ENCODE data around the gene SMTN. TPM values are rescaled to one million over a fixed set of nuclear protein-coding genes. Genes with fewer than 3 reads are reported as not detected.
"Not testable (repeated sequence)": the region's sequence is repeated elsewhere in the genome, so short reads cannot be mapped to it uniquely, and the experiment has no call there.

Gene SMTN
- total RNA-seq, 2 donors from 2014 or later, result 62.6 to 141 TPM

DNA sequence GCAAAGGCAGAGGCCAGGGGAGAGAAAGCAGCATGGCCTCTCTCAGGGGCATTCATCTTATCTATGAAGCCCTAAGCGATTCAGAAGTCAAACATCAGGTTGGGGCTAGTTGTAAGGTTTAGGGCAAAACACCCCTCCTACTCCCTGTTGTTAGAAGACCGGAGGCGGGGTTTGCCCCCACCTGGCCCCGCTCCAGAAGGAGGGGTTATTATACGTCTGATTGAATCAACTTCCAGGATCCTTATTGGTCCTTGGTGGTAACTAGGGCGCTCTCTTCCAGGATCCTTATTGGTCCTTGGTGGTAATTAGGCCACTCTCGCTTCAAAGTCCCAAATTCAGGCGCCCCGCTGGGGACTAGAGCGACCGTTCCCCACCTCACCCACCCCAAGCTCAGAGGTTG lies 12.1 kb upstream of the SMTN start:
- DNase-seq, result no peak
- intact Hi-C loops (cut with DNase I, micrococcal nuclease), result no loop called here

DNA sequence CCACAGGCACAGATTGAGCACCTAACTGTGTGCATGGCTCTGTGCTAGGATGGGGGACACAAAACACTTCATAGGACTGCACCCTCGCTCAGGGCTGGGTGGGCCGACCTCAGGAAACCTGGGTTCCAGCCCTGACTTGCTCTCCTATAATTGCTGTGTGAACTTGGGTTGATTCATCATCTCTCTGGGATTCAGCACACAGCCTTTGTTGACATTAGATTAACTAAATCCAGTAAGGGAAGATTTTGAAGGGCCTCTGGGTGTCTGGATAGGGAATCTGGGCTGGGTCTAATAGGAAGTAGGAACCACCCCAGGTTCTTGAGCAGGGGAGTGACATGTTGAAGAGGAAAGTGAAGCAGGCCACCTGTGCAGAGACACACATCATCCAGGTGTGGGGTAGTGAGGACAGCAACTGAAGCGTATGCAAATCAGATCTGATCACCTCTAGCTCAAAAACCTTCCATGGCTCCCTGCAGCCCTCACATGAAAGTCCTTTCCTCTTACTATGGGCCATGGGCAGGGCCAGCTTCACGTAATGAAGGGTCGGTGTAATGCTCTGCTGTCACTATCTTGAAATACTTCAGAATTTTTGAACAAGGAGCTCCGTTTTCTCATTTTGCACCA lies 11.3 kb upstream of the SMTN start:
- intact Hi-C loops (cut with DNase I, micrococcal nuclease); ATAC-seq: not testable (repeated sequence)

More for the DNA sequence above, 12.1 kb upstream of the SMTN start:
- no peak for ATAC-seq

GRCh38 chr22:31073125-31073524 lies 8.0 kb upstream of the SMTN start:
- ATAC-seq; DNase-seq; intact Hi-C loops (cut with DNase I, micrococcal nuclease): not testable (repeated sequence)

More for the DNA sequence above, 11.3 kb upstream of the SMTN start:
- DNase-seq, result not testable (repeated sequence)

DNA sequence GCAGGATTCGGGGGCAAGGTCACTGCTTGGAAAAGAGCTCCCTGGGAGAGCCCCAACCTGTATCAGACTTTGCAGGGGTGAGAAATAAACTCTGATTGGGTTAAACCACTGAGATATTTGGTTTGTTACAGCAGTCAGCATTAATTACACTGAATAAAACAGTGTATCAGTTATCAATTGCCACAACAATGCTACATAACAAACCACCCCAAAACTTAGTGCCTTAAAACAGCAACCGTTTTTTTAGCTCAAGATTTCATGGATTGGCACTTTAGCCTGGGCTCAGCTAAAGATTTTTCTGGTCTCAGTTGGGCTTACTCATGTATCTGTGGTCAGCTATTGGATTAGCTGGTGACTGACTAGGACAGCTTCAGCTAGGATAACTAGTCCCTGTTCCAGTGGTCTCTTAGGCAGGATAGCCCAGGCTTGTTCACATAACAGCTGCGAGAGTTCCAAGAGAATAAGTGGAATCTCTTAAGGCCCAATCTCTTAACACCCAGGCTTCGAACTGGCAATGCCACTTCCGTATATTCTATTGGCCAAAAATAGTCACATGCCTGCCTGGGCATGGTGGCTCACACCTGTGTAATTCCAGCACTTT lies 7.5 kb upstream of the SMTN start:
- DNase-seq; intact Hi-C loops (cut with DNase I, micrococcal nuclease); ATAC-seq: not testable (repeated sequence)

DNA sequence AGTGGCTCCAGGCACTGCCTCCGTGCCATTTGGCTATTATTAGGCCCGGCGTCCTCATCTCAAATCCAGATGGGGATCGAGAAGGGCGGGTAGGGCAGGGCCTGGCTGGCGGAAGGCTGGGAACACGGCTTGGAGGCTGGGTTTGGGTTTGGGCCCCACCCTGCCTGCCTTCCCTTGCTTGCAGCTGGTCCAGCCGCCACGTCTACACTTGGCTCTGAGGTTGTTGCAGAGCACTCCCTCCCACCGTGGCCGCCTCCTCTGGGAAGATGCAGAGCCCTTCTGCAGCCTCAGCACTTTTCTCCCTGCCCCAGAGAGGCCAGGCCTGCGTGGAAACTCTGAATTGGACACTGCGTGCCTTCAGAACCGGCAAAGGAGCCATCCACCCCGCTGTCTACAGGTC lies 5.2 kb upstream of the SMTN start:
- DNase-seq (peak; percentile 68 to 76), ATAC-seq (no peak)
- intact Hi-C loops (cut with DNase I, micrococcal nuclease), result no loop called here

DNA sequence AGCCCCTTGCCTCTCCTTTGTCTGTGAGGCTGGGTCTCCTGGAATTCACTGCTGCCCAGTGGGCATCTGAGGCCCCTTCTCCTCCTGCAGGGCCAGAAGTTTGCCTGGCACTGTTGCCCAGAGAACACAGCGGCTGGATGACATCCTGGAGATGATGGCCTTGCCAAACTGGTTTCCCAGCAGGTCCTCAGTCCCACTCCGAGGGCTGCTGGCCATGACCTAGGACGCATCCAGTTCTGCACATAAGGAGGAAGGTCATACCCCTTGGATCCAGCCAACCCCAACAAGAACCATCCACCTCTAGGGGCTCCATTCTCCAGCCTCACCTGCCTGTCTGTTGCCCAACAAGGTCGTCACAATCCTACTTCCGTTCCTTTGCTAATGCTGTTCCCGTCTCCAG lies 3.4 kb upstream of the SMTN start:
- intact Hi-C loops (cut with DNase I, micrococcal nuclease), result no loop called here
- ATAC-seq, result no peak
- DNase-seq, result no peak

DNA sequence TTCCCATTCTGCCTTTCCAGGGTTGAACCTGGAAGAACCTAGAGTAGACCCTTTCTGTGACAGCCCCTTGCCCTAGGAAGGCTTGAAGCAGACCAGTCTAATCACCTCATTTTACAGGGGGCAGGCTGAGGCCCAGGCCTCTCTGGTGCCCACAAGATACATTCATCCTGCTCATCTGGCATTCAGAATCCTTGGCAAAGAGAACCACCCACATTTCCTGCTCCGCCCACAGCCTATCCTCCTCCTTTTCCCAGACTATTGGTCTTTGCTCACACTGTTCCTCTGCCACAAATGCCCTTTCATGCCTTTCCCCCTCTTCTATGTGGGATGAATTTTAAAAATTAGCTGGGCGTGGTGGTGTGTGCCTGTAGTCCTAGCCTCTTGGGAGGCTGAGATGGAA lies 2.7 kb upstream of the SMTN start:
- peak; percentile 30 for ATAC-seq
- intact Hi-C loops (cut with DNase I, micrococcal nuclease), result not testable (repeated sequence)
- DNase-seq, result peak in 1 of 2 donors; percentile 60

- DNase-seq, result peak; percentile 74 to 84
- peak; percentile 53 for ATAC-seq
- intact Hi-C loops (cut with DNase I, micrococcal nuclease), result no loop called here
These were observed 1.9 kb upstream of the SMTN start for GRCh38 chr22:31079095-31079642.

DNA sequence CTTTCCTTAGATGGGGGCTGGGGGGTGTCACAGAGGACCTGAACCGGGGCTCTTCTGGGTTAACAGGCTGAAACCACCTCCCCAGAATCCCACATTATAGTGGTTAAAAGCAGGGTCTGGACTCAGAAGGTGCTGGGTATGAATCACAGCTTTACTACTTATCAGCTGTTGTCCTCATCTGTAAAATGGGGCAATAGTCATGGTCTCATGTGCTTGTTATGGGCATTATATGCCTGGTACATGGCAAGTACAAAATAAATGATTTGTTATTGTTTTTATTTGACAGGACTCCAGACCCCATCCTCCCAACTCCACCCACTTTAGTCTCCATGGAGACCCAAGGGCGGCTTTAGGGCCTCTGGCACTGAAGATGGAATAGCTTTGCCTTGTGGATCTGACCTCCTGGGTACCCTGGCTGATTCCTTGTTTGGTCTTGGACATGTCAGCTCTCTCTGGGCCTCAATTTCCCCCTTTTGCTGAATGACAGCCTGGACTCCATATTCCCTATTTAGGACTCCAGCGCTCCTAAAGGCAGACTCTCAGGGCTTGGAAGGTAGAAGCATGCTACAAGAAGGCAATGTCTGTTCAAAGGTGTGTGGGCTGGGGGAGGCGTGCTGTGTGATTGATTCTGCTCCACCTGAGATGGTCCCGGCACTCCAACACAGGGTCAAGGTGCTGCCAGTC lies 812 bp upstream of the SMTN start:
- ATAC-seq (no peak), DNase-seq (no peak)
- intact Hi-C loops (cut with DNase I, micrococcal nuclease), result loop anchor here in 1 of 2 donors (5.0 kb wide), 1 partner anchor 133 kb away; no protein-coding TSS in a partner anchor

DNA sequence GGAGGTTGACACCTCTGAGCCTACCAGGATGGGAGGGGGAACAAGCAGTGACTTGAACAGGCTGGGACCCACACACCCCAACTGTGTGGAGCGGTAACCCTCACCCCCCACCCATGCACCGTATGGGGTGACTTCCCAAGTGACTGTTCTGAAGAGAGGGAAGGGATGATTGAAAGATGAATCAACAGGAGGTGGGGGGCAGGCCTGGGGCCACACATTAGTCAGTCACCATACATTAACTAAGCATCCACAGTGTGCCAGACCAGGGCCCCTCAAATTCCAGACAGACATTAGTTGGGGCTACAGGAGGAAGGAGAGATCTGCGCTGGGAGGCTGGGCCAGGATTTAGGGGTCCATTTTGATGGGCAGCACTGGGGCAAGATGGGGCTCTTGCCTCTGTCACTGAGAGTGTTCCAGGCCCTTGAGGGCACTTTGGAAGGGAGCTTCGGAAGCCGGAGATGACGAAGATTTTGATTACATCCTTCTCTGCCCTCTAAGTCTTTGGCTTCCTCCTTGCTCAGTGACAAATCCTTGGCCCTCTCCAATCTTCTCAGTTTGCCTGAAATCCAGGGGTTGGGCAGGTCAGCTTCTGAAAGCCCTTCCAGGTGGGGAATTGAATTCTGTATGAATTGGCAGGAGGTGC lies 966 bp downstream of the SMTN start:
- ATAC-seq (no peak), DNase-seq (no peak)
- intact Hi-C loops (cut with DNase I, micrococcal nuclease), result loop anchor here in 1 of 2 donors (5.0 kb wide), 1 partner anchor 135 kb away; no protein-coding TSS in a partner anchor

GRCh38 chr22:31082606-31083376 lies 1.7 kb downstream of the SMTN start:
- DNase-seq (peak; percentile 89 to 92), ATAC-seq (peak; percentile 38)
- intact Hi-C loops (cut with DNase I, micrococcal nuclease), result loop anchor here in 1 of 2 donors (5.0 kb wide), 1 partner anchor 135 kb away; no protein-coding TSS in a partner anchor

DNA sequence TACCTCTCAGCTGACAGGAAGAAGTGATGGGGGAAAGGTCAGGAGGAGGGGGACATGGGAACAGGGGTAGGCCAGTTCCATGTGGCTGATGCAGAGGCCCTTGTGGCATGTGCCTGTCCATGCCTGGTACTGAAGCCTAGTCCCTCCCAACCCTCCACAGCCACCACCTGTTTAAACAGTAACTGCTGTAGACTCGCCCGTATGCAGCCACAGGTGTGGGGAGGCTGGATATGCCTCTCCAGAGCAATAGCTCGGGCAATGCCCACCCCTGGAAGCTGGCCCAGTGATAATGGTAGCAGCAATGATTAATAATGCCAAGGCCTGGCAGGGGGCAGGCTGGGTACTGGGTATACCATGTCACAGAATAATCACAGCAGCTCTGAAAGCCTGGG lies 2.3 kb downstream of the SMTN start:
- DNase-seq (peak; percentile 71 to 72), ATAC-seq (peak; percentile 40)
- intact Hi-C loops (cut with DNase I, micrococcal nuclease), result loop anchor here in 1 of 2 donors (5.0 kb wide), 1 partner anchor 136 kb away; no protein-coding TSS in a partner anchor

DNA sequence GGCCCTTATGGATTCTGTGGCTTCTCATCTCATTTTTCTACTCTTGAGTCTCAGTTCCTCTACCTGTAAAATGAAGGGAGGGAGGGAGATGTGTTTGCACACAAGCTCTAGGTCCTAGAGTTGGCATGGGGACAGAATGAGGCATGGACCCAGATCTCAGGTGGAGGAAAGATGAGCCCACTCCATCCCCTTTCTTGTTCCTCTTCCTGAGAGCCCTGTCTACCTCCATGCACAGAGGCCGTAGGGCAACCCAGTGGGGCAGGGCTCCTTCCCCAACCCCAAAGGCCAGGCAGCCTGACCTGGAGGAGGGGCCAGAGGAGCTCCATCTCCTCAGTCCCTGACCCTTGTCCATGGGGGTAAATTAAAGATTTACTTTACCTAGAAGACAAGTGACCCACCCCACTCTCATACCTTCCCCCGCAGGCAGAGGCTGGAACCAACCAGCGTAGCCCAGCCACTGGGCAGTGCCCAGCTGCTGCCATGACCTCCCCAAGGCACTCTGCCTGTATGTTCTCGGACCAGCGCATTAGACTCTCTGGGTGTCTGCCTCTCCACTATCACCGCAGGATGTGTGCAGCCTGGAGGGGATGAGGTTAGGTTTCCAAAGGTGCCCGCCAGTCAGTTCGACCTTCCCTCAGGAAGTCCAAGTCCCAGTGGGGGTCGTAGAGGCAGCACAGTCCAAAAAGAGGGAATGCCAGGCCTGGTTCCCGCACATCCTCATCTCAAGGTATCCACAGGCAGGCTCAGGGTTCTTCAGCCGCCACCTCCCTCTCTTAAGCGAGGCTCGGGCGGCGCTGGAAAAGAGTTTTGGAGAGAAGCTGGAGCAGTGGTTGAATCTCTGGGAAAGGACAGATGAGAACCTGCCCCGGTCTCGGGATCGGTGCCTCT lies 3.0 kb downstream of the SMTN start:
- intact Hi-C loops (cut with DNase I, micrococcal nuclease), result loop anchor here in 1 of 2 donors (5.0 kb wide), 1 partner anchor 137 kb away; no protein-coding TSS in a partner anchor
- ATAC-seq (no peak), DNase-seq (peak in 1 of 2 donors; percentile 32)

- DNase-seq (peak; percentile 86 to 92), ATAC-seq (peak; percentile 58)
- intact Hi-C loops (cut with DNase I, micrococcal nuclease), result loop anchor here in 1 of 2 donors (5.0 kb wide), 1 partner anchor 138 kb away; no protein-coding TSS in a partner anchor
These were observed 3.8 kb downstream of the SMTN start for GRCh38 chr22:31084811-31085492.

DNA sequence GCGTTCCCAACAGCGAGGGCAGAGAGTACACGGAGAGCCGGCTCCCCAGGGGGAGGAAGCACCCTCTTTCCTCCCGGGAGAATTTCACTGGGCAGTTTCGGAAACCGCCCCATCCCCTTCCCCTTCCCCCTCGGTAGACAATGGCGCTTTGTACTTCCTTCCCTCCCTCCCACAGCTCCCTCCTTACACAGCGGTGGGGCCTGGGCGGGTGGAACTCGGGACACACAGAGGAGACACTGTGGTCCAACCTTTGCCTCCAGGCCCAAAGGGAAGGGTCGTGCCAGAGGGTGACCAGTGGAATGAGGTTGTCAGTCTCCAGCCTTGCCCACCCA lies 4.3 kb downstream of the SMTN start:
- ATAC-seq, result no peak
- intact Hi-C loops (cut with DNase I, micrococcal nuclease), result no loop called here

GRCh38 chr22:31085928-31086327 lies 4.8 kb downstream of the SMTN start:
- intact Hi-C loops (cut with DNase I, micrococcal nuclease), result no loop called here
- DNase-seq, result no peak
- no peak for ATAC-seq

More for the DNA sequence above, 4.3 kb downstream of the SMTN start:
- peak in 1 of 2 donors; percentile 62 for DNase-seq

All from left colon (tissue), 2 donors.